Keratinocyte (primary cell): ENCODE data around the gene TOPORS. TPM values are rescaled to one million over a fixed set of nuclear protein-coding genes. Genes with fewer than 3 reads are reported as not detected.

ENCODE experiments used
- DNase-seq: peaks from one replicate; pipeline ENCODE4 v3.0.0-alpha.2; 2011; ENCODE audit warnings: low read depth, missing footprints, low spot score
- FAIRE-seq: peaks from 2 replicates; lab custom pipeline; 2011; peaks lifted over from hg19 to GRCh38; lab: Jason Lieb, UNC
- H2AFZ ChIP-seq: 2 replicates; pipeline ENCODE4 v1.6.0; 2012; ENCODE audit warnings: low read length, control low read depth, inconsistent platforms; ENCODE audit not compliant: control insufficient read depth
- H3K27ac ChIP-seq: 2 replicates; pipeline ENCODE4 v1.5.1; 2011; ENCODE audit warnings: low read length; ENCODE audit not compliant: control insufficient read depth, insufficient read depth
- H3K27me3 ChIP-seq: 3 replicates; pipeline ENCODE4 v1.6.0; 2011; ENCODE audit warnings: low read length; ENCODE audit not compliant: control insufficient read depth, insufficient read depth; ENCODE audit errors: extremely low read depth
- H3K36me3 ChIP-seq, 2 experiments: 2 replicates in 1 of 2; 3 replicates in 1 of 2; pipeline ENCODE4 v1.5.1; 2011; ENCODE audit warnings: low read length in 2 of 2, mild to moderate bottlenecking in 1 of 2; ENCODE audit not compliant: control insufficient read depth in 2 of 2, insufficient read depth in 2 of 2; ENCODE audit errors: extremely low read depth in 1 of 2
- H3K4me1 ChIP-seq: 3 replicates; pipeline ENCODE4 v1.5.1; 2011; ENCODE audit warnings: low read length; ENCODE audit not compliant: control insufficient read depth, insufficient read depth; ENCODE audit errors: extremely low read depth
- H3K4me2 ChIP-seq: 3 replicates; pipeline ENCODE4 v1.6.0; 2011; ENCODE audit warnings: low read depth, low read length; ENCODE audit not compliant: control insufficient read depth, insufficient read depth; ENCODE audit errors: extremely low read depth
- H3K4me3 ChIP-seq, 3 experiments: fragments of 200-600 bp in 1 of 3; sonication (generic) in 1 of 3; 2 replicates in 2 of 3; 3 replicates in 1 of 3; pipeline ENCODE4 v1.5.1; 2011 to 2016; ENCODE audit warnings: low read length in 3 of 3, mild to moderate bottlenecking in 3 of 3, control low read depth in 2 of 3, inconsistent platforms in 1 of 3, low read depth in 1 of 3, mixed read lengths in 1 of 3, mixed run types in 1 of 3, moderate library complexity in 1 of 3; ENCODE audit not compliant: control insufficient read depth in 2 of 3, insufficient read depth in 2 of 3; ENCODE audit errors: extremely low read depth in 1 of 3
- H3K79me2 ChIP-seq: 2 replicates; pipeline ENCODE4 v1.6.0; 2012; ENCODE audit warnings: low read length; ENCODE audit not compliant: control insufficient read depth, insufficient read depth
- H3K9ac ChIP-seq: 3 replicates; pipeline ENCODE4 v1.6.0; 2011; ENCODE audit warnings: low read length; ENCODE audit not compliant: control insufficient read depth, insufficient read depth; ENCODE audit errors: extremely low read depth
- H3K9me1 ChIP-seq: 3 replicates; pipeline ENCODE4 v1.6.0; 2011; ENCODE audit warnings: low read length; ENCODE audit not compliant: control insufficient read depth, insufficient read depth; ENCODE audit errors: extremely low read depth
- H3K9me3 ChIP-seq: 2 replicates; pipeline ENCODE4 v1.5.1; 2012; ENCODE audit warnings: low read depth, low read length; ENCODE audit not compliant: control insufficient read depth
- H4K20me1 ChIP-seq: 3 replicates; pipeline ENCODE4 v1.6.0; 2011; ENCODE audit warnings: low read length; ENCODE audit not compliant: control insufficient read depth, insufficient read depth; ENCODE audit errors: extremely low read depth
- EZH2 ChIP-seq: IDR thresholded peaks from one replicate; pipeline ENCODE4 v1.6.1; 2012; ENCODE audit warnings: inconsistent platforms, mild to moderate bottlenecking, low read length, moderate library complexity
- dilution Hi-C: fragments of 300-500 bp; cut with MboI; formaldehyde crosslinking; loops from one replicate; pipeline ENCODE4 v1.7.0; 2020; ENCODE audit warnings: low sequenced_read_pairs; ENCODE audit not compliant: extremely low pct_ligation_motif_present
- polyA plus RNA-seq, 5 experiments: library from polyadenylated mRNA; depleted of rRNA in 3 of 5; stranded (reverse) in 3 of 5; stranded (forward) in 1 of 5; unstranded in 1 of 5; fragments of >200 nt; gene quantifications; 1 replicate in 1 of 5; 2 replicates in 3 of 5; 3 replicates in 1 of 5; pipeline versions ENCODE4 v1.2.1 to v1.2.3, GENCODE V29; 2011 to 2012; ENCODE audit warnings: missing spikeins in 2 of 5, low read depth in 1 of 5, low replicate concordance in 1 of 5
- TF ChIP-seq, protein P1 (sequence below), 3 experiments: IDR thresholded peaks in 1 of 3; conservative IDR thresholded peaks in 1 of 3; optimal IDR thresholded peaks in 1 of 3; 2 replicates in 2 of 3; 3 replicates in 1 of 3; pipeline versions ENCODE3 to v1.5.1; 2011; ENCODE audit warnings: low read length in 3 of 3, mild to moderate bottlenecking in 3 of 3, moderate library complexity in 2 of 3, control low read depth in 1 of 3, inconsistent platforms in 1 of 3; ENCODE audit not compliant: insufficient read depth in 2 of 3; ENCODE audit errors: extremely low read depth in 1 of 3

Gene TOPORS
- polyA plus RNA-seq, 1 donor (not counting 4 experiments of a cell fraction or from before 2014, with no cell fraction given): 17.1 TPM

DNA sequence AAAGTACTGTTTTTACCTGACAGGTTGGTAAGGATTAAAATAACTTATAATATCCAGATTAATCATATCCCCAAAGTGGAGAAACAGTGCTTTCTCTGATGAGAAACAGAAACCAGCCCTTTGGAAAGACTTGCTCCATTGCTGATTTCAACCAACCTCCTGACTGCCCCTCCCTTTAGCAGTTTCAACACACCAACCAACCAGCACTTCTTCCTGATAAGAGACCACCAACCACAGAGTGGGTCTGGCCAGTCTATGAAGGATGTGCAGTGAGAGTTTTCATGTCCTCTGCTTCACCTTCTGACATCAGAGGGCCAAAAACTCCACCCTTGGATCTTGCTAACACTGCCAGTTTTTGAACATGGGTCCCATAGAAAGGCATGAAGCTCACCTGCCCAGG lies 54.5 kb downstream of the TOPORS start:
- dilution Hi-C loops: no loop called here
- no peak for TF ChIP-seq EZH2

DNA sequence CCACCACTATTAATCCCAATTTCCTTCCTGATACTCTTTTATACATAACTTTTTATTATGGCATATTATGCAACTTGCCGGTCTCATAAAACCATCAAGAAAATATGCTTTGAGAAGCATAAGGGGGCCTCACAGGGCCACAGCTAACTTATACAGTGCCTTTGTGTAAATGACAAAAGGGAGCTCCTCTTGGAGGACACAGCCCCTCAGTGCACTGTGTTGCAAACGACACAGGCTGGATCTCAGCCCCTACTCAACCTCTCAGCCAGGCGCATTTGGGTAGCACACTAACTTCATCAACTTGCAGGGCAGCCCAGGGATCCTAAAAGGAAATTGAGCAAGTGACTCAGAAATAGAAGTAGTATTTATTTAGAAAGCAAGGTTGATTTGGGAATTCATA lies 61.8 kb downstream of the TOPORS start:
- TF ChIP-seq EZH2: no peak
- TF ChIP-seq, protein P1, sequence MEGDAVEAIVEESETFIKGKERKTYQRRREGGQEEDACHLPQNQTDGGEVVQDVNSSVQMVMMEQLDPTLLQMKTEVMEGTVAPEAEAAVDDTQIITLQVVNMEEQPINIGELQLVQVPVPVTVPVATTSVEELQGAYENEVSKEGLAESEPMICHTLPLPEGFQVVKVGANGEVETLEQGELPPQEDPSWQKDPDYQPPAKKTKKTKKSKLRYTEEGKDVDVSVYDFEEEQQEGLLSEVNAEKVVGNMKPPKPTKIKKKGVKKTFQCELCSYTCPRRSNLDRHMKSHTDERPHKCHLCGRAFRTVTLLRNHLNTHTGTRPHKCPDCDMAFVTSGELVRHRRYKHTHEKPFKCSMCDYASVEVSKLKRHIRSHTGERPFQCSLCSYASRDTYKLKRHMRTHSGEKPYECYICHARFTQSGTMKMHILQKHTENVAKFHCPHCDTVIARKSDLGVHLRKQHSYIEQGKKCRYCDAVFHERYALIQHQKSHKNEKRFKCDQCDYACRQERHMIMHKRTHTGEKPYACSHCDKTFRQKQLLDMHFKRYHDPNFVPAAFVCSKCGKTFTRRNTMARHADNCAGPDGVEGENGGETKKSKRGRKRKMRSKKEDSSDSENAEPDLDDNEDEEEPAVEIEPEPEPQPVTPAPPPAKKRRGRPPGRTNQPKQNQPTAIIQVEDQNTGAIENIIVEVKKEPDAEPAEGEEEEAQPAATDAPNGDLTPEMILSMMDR (optimal IDR thresholded peaks at IDR 0.05 in 1 of 3, IDR thresholded peaks at IDR 0.05 in 1 of 3, conservative IDR thresholded peaks at IDR 0.05 in 1 of 3; ENCODE audit: extremely low read depth in 1 of 3, insufficient read depth in 2 of 3, low read length in 3 of 3): no peak
- Histone ChIP-seq H3K9me1 (no peaks in the 10 kb centered on the region), H3K36me3 (peaks cover 8 to 24% of the 10 kb centered on the region in 2 experiments), H3K27me3 (no peaks in the 10 kb centered on the region), H3K9ac (no peak overlapping the region), H4K20me1 (no peaks in the 10 kb centered on the region), H3K4me2 (no peak overlapping the region), H3K79me2 (no peaks in the 10 kb centered on the region), H3K4me3 (no peak overlapping the region), H2AFZ (no peak overlapping the region), H3K4me1 (no peaks in the 10 kb centered on the region), H3K9me3 (no peaks in the 10 kb centered on the region), H3K27ac (no peak overlapping the region)
- DNase-seq: no peak
- dilution Hi-C loops: no loop called here
- no peak for FAIRE-seq

More for the DNA sequence above, 54.5 kb downstream of the TOPORS start:
- peaks cover 0 to 8% of the 10 kb centered on the region in 2 experiments for H3K36me3 ChIP-seq
- H3K27ac ChIP-seq: no peak overlapping the region
- no peaks in the 10 kb centered on the region for H3K27me3 ChIP-seq
- no peaks in the 10 kb centered on the region for H3K9me1 ChIP-seq
- H2AFZ ChIP-seq: no peak overlapping the region
- H3K4me3 ChIP-seq: no peak overlapping the region
- FAIRE-seq (no peak), DNase-seq (no peak)
- H4K20me1 ChIP-seq: no peaks in the 10 kb centered on the region
- H3K79me2 ChIP-seq: peaks cover 2% of the 10 kb centered on the region
- no peaks in the 10 kb centered on the region for H3K9me3 ChIP-seq
- no peak overlapping the region for H3K9ac ChIP-seq
- H3K4me2 ChIP-seq: no peak overlapping the region
- peaks cover 23% of the 10 kb centered on the region for H3K4me1 ChIP-seq

Other genes starting within 250 kb of the TOPORS start
- gene ACO1, start 167.9 kb downstream of the TOPORS start, polyA plus RNA-seq: 23.9 to 30.8 TPM (median 29.2 TPM) in 3 replicates
- gene RIGI, start 26.4 kb downstream of the TOPORS start, polyA plus RNA-seq: 23.0 to 31.4 TPM (median 27.6 TPM) in 3 replicates
- 2.0 to 21.9 TPM (median 13.0 TPM) in 3 replicates for gene SMIM27, start 259 bp downstream of the TOPORS start, polyA plus RNA-seq
- gene NDUFB6, start 20.6 kb upstream of the TOPORS start, polyA plus RNA-seq: 50.2 to 67.0 TPM (median 60.7 TPM) in 3 replicates
- gene TAF1L, start 83.1 kb upstream of the TOPORS start, polyA plus RNA-seq: 0.01 TPM in 1 of 3 replicates, not detected in the others
- not detected in 3 replicates for gene TMEM215, start 231.0 kb upstream of the TOPORS start, polyA plus RNA-seq